Measurements from ENCODE around the gene OSBPL2.

The OSBPL2 gene

DNA sequence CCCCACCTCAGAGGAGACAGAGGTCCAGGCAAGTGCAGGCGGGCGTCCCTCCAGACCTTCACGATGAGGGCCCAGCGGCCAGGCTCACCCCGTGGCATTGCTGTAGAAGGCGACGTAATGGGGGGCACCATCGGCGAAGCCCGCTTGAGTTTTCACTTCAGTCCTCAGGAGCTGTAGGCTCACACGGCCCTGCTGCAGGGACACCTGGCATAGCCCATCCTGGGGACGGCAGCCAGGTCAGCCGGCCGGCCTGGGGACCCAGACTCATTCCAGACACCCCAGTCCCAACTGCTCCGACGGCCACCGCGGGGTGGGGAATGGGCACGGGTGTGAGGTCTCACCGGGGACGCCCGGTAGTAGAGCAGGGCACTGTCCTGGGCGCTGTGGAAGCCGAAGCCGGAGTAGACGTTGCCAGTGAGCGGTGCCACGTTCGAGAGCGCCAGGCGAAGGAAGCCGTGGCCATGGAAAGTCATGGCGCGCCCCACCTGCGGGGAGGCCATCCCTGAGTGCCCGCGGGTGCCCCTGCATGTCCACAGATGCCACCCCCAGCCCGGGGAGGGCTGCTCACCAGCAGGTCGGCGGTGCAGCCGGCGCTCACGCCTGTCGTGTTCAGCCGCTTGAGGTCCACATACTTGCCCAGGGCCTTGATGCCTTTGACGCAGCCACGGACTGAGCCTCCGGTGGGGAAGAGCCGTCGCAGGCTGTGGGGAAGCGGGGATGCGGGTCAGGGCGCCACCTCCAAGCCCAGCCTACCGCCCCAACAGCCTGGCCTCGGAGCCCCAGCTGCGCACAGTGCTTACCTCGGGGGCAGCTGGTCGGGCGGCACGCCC, 73.7 kb downstream of the OSBPL2 start:
- DNase-seq (ENCODE audit: low read depth) = no peak
- H3K4me3 ChIP-seq (ENCODE audit: low read depth, low read length) = no peak overlapping the region
- TF ChIP-seq, protein P1, sequence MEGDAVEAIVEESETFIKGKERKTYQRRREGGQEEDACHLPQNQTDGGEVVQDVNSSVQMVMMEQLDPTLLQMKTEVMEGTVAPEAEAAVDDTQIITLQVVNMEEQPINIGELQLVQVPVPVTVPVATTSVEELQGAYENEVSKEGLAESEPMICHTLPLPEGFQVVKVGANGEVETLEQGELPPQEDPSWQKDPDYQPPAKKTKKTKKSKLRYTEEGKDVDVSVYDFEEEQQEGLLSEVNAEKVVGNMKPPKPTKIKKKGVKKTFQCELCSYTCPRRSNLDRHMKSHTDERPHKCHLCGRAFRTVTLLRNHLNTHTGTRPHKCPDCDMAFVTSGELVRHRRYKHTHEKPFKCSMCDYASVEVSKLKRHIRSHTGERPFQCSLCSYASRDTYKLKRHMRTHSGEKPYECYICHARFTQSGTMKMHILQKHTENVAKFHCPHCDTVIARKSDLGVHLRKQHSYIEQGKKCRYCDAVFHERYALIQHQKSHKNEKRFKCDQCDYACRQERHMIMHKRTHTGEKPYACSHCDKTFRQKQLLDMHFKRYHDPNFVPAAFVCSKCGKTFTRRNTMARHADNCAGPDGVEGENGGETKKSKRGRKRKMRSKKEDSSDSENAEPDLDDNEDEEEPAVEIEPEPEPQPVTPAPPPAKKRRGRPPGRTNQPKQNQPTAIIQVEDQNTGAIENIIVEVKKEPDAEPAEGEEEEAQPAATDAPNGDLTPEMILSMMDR (IDR thresholded peaks at IDR 0.05; ENCODE audit: low read depth, low read length, missing control alignments) = no peak

DNA sequence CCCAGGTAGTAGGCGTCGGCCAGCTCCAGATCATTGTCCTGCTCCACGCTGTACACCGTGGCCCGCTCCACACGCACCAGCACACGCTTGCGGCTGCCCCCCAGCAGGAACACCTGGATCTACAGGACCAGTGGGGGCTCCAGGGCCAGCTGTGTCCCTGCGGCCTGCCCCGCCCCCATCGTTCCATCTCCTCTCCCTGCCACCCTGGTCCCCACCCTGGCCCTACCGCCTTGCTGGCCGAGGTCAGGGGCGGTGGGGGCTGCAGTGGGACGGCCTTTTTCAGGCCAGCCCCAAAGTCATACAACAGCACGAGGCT, 74.3 kb downstream of the OSBPL2 start:
- no peak overlapping the region for H3K4me3 ChIP-seq (ENCODE audit: low read depth, low read length)
- TF ChIP-seq, protein P1 (IDR thresholded peaks at IDR 0.05; ENCODE audit: low read depth, low read length, missing control alignments) = no peak

DNA sequence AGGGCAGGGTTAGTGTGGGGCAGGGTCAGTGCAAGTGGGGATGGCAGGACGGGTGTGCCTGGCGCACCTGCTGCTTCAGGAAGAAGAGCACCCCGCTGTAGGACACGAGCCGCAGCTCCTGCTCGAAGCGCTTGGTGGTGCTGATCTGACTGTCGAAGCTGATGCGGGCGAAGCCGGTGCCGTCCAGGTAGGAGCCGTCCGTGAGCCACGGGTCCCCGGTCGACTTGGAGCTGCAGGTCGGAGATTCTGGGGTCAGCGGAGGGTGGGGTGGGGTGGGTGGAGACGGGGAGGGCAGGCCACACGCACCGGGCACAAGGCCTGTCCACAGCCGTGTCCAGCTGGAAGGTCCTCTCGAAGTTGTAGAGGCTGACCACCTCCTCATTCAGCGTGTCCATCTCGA, 74.7 kb downstream of the OSBPL2 start:
- no peak for DNase-seq (ENCODE audit: low read depth)
- no peak overlapping the region for H3K4me3 ChIP-seq (ENCODE audit: low read depth, low read length)
- TF ChIP-seq, protein P1 (IDR thresholded peaks at IDR 0.05; ENCODE audit: low read depth, low read length, missing control alignments) = no peak

More for the DNA sequence above, 74.3 kb downstream of the OSBPL2 start:
- DNase-seq (ENCODE audit: low read depth) = no peak

DNA sequence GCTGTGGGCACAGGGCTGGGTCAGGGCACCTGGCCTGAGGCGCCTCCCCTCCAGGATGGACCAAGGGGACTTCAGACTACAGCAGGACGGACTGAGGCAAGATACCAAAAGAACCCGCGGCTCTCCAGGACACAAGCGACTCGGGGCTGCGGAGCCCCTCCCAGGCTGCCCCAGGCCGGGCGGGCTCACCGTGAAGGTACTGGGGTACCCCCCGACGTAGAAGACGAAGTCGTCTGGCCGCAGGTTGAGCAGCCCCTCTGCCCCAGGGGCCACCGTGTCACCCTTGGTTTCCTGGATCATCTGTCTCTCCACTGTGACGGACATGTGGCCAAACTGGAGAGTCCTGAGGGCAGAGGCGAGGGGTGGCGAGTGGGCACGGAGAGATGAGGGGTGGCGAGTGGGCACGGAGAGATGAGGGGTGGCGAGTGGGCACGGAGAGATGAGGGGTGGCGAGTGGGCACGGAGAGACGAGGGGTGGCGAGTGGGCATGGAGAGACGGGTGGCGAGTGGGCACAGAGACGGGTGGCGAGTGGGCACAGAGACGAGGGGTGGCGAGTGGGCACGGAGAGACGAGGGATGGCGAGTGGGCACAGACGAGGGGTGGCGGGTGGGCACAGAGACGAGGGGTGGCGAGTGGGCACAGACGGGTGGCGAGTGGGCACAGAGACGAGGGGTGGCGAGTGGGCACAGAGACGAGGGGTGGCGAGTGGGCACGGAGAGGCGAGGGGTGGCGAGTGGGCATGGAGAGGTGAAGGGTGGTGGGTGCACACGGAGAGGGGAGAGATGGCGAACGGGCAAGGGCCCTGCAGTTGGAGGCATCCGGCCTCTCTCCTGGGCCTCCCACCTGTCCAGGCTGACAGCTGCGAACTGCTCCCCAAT, 75.4 kb downstream of the OSBPL2 start:
- no peak overlapping the region for H3K4me3 ChIP-seq (ENCODE audit: low read depth, low read length)
- TF ChIP-seq, protein P1 (IDR thresholded peaks at IDR 0.05; ENCODE audit: low read depth, low read length, missing control alignments) = no peak
- no peak for DNase-seq (ENCODE audit: low read depth)

DNA sequence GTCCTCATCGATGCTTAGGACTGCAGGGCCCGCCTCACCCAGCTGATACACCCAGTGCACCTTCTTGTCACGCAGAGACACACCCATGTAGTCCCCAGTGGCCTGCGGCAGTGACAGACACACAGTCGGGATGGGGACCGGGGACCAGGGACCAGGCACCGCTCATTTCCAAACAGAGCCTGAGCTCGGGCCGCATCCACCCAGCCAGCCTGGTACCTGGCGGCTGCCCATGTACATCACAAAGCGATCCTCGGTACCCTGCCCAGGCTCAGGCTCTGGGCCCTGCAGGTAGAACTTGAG, 76.0 kb downstream of the OSBPL2 start:
- DNase-seq (ENCODE audit: low read depth) = no peak
- no peak overlapping the region for H3K4me3 ChIP-seq (ENCODE audit: low read depth, low read length)
- TF ChIP-seq, protein P1 (IDR thresholded peaks at IDR 0.05; ENCODE audit: low read depth, low read length, missing control alignments) = no peak

DNA sequence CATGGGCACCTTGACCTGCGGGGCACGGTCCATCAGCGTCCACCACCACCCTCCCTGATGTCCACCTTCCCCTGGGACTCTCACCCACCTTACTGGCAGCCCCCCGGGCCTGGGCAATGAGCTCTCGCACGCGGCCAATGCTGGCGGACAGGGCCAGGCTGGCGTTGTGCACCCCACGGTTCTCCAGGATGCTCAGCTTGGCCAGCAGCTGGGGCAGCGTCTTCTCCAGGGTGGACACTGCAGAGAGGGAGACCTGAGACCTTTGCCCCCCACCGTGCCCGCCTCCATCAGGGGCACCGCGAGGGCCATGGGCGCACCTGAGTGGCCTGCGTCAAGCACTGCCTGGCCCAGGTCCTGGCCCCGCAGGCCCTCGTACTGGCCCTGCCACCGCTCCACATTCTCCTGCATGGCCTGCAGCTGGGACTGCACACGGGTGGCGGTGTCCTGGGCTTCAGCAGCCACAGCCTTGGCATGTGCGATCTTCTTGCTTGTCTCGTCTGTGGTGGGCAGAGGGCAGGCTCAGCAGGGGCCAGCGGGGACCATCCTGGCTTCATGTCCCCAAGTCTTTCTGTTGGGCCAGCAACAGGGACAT, 76.5 kb downstream of the OSBPL2 start:
- TF ChIP-seq, protein P1 (IDR thresholded peaks at IDR 0.05; ENCODE audit: low read depth, low read length, missing control alignments) = no peak
- H3K4me3 ChIP-seq (ENCODE audit: low read depth, low read length) = no peak overlapping the region
- no peak for DNase-seq (ENCODE audit: low read depth)
